Measurements from ENCODE around the gene GNB1. TPM values are rescaled to one million over a fixed set of nuclear protein-coding genes. Genes with fewer than 3 reads are reported as not detected.
A peak's percentile ranks its signal among the peaks of the same experiment; 100 is the strongest.

The GNB1 gene
- polyA plus RNA-seq, 4 donors = 262 to 314 (median 273) TPM

GRCh38 chr1:1910651-1911331, 19.9 kb upstream of the GNB1 start:
- DNase-seq (ENCODE audit: low read depth in 4 of 4, low spot score in 3 of 4) = no peak

- DNase-seq (ENCODE audit: low read depth in 4 of 4, low spot score in 3 of 4) = no peak
These were observed 19.2 kb upstream of the GNB1 start for GRCh38 chr1:1910033-1910465.

DNA sequence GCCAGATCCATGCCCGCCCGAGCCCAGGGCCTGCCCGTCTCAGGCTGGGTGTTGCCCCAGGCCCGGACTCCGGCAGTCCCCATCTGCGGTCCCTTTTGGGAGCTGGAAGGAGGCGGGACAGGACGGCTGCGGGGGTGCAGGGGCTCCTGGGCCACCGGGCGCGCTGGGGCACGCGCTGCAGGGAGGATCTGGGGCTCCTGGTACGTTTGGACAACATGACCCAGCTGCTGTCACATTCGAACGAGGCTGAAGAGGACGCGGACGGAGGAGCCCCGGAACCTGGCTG, 17.6 kb upstream of the GNB1 start:
- DNase-seq (ENCODE audit: low read depth in 4 of 4, low spot score in 3 of 4) = no peak

DNA sequence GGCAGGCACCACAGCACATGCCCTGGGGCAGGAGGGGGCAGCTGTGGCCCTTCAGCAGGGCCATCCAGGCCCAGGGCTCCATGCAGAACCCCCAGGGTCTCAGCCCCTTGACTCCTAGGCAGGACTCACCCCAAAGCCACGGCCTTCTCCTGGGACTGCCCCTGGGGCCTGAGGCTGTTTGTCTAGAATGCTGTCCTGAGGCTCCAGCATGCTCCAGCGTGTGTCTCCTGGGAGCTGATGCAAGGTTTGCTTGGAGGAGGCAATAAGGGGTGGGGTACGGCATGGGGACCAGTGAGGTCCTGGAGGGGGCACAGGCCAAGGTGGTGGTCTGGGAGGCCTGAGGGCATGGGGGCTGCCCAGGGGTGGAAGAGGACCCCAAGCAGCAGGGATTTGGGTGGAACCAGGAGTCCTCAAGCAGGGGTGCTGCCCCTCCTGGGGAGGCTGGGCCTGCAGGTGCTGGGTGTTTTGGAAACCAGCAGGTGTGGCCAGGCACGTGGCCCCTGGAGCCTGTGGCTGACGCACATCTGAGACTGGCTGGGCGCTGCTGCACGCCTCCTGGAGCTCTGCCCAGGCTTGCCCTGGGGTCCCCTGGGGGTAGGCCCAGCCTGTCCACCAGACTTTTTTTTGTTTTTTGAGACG, 16.3 kb upstream of the GNB1 start:
- no peak for DNase-seq (ENCODE audit: low read depth in 4 of 4, low spot score in 3 of 4)

GRCh38 chr1:1906185-1907097, 15.6 kb upstream of the GNB1 start:
- peak in 2 of 4 donors; percentile 67 to 75 for DNase-seq (ENCODE audit: low read depth in 4 of 4, low spot score in 3 of 4)

- no peak for DNase-seq (ENCODE audit: low read depth in 4 of 4, low spot score in 3 of 4)
These were observed 12.3 kb upstream of the GNB1 start for GRCh38 chr1:1903224-1903623.

GRCh38 chr1:1901641-1902294, 10.9 kb upstream of the GNB1 start:
- no peak for DNase-seq (ENCODE audit: low read depth in 4 of 4, low spot score in 3 of 4)

DNA sequence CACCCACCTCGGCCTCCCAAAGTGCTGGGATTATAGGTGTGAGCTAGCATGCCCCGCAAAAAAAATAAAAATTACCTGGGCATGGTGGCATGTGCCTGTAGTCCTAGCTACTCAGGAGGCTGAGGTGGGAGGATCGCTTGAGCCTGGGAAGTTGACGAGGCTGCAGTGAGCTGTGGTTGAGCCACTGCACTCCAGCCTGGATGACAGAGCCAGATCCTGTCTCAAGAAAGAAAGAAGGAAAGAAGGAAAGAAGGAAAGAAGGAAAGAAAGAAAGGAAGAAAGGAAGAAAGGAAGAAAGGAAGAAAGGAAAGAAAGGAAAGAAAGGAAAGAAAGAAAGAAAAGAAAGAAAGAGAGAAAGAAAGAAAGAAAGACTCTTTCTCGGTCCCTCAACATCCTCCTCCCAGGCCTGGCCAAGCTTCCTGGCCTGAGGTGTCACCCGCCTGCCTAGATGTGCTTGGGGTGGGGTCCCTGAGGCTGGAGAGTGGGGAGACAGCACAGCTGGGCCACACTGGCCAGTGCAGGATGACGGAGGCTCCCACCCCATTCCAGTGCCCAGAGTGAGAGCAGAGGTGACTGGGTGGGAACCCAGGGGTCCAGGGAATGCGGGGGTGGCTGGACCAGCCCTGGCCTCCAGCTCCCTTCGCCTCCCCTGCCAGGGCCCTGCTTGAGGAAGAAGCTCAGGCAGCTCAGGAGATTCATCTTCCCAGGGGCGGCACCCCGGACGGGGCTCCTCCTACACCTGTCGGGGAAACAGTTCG, 10.2 kb upstream of the GNB1 start:
- DNase-seq (ENCODE audit: low read depth in 4 of 4, low spot score in 3 of 4) = no peak

DNA sequence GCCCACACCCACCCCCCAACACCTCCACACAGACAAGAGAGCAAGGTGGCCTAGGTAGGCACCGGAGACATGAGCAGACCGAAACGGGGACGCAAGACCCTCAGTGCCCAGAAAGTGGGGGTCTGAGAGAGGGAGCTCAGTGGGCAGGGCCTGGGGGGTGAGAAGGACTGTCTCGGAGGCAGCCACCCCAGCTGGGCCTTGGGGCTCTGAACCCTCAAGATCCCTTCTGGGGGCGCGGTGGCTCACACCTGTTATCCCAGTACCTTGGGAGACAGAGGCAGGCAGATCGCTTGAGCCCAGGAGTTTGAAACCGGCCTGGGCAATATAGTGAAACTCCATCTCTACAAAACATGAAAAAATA, 9.1 kb upstream of the GNB1 start:
- DNase-seq (ENCODE audit: low read depth in 4 of 4, low spot score in 3 of 4) = no peak

DNA sequence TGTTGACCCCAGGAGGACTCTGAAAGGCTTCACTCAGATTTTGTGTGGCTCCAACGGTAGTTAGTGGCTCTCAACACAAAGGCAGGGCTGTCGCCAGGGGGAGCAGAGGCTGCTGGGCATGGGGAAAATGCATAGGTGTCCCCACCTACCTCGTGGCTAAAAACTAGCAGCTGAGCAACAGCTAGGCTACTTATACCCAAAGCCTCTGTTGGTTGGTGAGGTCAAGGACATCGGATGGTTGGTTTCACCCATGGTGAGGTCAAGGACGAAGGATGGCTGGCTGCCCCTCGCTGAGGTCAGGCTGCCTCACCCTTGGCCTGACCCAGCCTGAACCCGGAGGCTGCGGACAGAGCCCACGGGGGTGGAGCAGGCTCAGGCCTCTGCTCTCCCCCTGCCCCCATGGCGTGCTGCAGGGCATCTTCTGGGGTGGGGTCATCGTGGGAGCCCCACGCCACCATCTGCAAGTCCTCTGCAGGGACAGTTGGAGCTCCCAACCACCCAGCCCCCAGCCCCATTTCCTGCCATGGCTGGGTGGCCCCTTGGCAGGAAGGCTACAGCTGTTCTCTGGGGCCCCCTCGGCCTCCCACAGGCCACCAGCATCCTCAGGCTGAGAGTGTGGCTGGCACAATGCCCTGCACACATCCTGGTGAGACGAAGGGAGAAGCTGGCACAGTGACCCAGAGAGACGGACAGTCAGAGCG, 8.5 kb upstream of the GNB1 start:
- DNase-seq (ENCODE audit: low read depth in 4 of 4, low spot score in 3 of 4) = no peak

- DNase-seq (ENCODE audit: low read depth in 4 of 4, low spot score in 3 of 4) = no peak
These were observed 7.5 kb upstream of the GNB1 start for GRCh38 chr1:1898246-1898933.

DNA sequence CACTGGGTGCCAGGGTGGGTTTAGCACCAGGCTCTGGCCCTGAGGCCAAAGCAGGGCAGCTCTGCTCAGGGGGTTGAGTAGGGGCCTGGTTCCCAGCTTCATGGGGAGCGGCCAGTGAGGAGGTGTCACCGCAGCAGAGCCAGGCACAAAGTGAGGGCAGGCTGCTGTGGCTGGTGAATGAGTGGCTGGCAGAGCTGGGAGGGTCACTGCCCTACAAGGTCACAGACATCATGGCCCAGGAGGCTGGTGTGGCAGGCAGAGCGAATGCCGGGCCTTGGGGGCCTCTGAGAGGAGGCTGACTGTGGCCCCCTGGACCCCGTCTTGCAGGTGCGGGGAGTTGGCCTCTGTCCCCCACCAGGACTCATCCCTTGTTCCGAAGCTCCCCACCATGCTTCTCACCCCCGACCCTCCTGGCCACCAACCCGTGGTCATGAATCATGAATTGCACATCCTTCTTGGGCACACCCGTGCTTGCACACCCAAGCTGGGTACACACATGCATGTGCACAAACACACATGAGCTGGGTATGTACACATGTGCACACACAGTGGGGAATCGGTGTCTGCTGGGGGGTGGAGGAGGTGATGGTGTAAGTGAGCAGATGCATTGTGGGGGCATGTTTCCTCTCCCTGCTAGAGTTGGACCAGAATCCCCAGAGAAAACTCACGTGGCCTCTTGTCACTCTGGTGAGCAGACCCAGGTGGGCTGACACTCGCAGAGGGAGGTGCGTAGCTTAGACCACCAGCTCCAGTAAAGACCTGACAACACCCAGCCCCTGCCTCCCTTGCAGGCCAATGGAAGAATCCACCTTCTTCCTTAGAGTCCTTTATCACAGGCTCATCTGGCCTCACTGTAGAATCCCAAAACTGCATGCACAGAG, 4.8 kb upstream of the GNB1 start:
- DNase-seq (ENCODE audit: low read depth in 4 of 4, low spot score in 3 of 4) = no peak

DNA sequence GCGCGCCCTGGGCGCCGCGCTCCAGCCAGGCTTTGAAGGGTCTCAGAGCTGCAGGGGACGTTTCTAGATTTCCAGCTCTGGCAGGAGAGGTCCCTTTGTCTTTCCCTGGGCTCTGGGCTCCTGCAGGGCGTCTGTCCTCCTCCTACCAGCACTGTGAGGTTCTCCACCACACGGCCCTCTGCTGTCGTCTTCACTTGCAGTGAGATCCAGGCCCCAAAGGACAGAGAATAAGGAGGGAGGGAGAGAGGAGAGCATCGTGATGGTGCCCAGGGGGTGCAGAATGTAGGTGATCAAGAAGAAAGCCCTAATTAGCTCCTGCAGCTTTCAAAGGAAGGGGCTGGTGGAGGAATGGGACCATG, 4.2 kb upstream of the GNB1 start:
- DNase-seq (ENCODE audit: low read depth in 4 of 4, low spot score in 3 of 4) = no peak

GRCh38 chr1:1894354-1895059, 3.6 kb upstream of the GNB1 start:
- no peak for DNase-seq (ENCODE audit: low read depth in 4 of 4, low spot score in 3 of 4)

DNA sequence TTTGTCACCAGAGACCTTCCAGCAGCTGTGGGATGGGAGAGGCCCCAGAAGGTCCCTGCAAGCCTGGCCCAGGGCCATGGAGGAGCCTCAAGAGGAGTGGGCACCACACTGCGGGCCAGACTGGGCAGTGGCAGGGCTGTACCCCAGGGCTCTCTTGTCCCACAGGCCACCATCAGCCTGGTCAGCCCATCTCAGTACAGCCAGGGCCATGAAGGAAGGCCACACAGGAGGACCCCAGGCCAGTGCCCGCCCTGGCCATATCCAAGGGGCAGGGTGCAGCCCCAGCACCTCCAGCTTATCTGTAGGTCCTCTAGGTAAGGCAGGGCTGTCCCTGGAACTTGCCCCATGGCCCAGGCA, 3.1 kb upstream of the GNB1 start:
- no peak for DNase-seq (ENCODE audit: low read depth in 4 of 4, low spot score in 3 of 4)

- no peak for DNase-seq (ENCODE audit: low read depth in 4 of 4, low spot score in 3 of 4)
These were observed 2.6 kb upstream of the GNB1 start for GRCh38 chr1:1893291-1893985.

- DNase-seq (ENCODE audit: low read depth in 4 of 4, low spot score in 3 of 4) = no peak
These were observed 1.9 kb upstream of the GNB1 start for GRCh38 chr1:1892763-1893120.

Measured in left renal pelvis (tissue), 4 donors.